PC-9 (cell line): Measurements from ENCODE around the gene KEAP1.

Experiments used
- EZH2 ChIP-seq: fragments of 200-600 bp; sonication (generic); IDR thresholded peaks from 2 replicates; pipeline ENCODE4 v1.8.0; 2017; ENCODE audit warnings: antibody characterized with exemption, low read depth
- TF ChIP-seq, protein P1 (sequence below): fragments of 200-600 bp; sonication (generic); conservative IDR thresholded peaks from 2 replicates; pipeline ENCODE4 v1.6.1; 2017; ENCODE audit warnings: mixed run types, antibody characterized with exemption, mild to moderate bottlenecking, moderate library complexity

GRCh38 chr19:10499550-10500246 is 3.5 kb downstream of the KEAP1 start:
- TF ChIP-seq, protein P1, sequence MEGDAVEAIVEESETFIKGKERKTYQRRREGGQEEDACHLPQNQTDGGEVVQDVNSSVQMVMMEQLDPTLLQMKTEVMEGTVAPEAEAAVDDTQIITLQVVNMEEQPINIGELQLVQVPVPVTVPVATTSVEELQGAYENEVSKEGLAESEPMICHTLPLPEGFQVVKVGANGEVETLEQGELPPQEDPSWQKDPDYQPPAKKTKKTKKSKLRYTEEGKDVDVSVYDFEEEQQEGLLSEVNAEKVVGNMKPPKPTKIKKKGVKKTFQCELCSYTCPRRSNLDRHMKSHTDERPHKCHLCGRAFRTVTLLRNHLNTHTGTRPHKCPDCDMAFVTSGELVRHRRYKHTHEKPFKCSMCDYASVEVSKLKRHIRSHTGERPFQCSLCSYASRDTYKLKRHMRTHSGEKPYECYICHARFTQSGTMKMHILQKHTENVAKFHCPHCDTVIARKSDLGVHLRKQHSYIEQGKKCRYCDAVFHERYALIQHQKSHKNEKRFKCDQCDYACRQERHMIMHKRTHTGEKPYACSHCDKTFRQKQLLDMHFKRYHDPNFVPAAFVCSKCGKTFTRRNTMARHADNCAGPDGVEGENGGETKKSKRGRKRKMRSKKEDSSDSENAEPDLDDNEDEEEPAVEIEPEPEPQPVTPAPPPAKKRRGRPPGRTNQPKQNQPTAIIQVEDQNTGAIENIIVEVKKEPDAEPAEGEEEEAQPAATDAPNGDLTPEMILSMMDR: no peak
- TF ChIP-seq EZH2: no peak
